K562 (cell line): ENCODE measurements around the gene GLOD4.

ENCODE experiments used
- GABPB1 ChIP-seq: sonication (generic); formaldehyde crosslinking; IDR thresholded peaks from 2 replicates; pipeline ENCODE4 v1.8.0; 2022; ENCODE audit warnings: mild to moderate bottlenecking, missing genetic modification reagents
- HIVEP1 ChIP-seq: fragments of 250-450 bp; sonication (Bioruptor Pico); IDR thresholded peaks from 2 replicates; pipeline ENCODE4 v1.4.0; 2020; ENCODE audit warnings: mild to moderate bottlenecking
- MAFK ChIP-seq: IDR thresholded peaks from 2 replicates; pipeline ENCODE4 v1.6.1; 2011; ENCODE audit warnings: low read length, improper control_type of control experiment
- MYC ChIP-seq, 2 experiments: fragments of 250-450 bp in 1 of 2; sonication (Bioruptor Pico) in 1 of 2; IDR thresholded peaks; 2 replicates each; pipeline versions ENCODE4 v1.5.1 to v1.6.1; 2012 to 2021; ENCODE audit warnings: low read depth in 2 of 2, borderline replicate concordance in 1 of 2, improper control_type of control experiment in 1 of 2, low read length in 1 of 2, mild to moderate bottlenecking in 1 of 2, moderate library complexity in 1 of 2
- NFIC ChIP-seq: fragments of 450-650 bp; IDR thresholded peaks from 2 replicates; pipeline ENCODE4 v1.6.1; 2017; ENCODE audit warnings: mild to moderate bottlenecking, inconsistent platforms
- POLR2A ChIP-seq: fragments of 450-650 bp; conservative IDR thresholded peaks from 2 replicates; pipeline ENCODE4 v1.6.1; 2016
- SUPT5H ChIP-seq: fragments of 450-650 bp; IDR thresholded peaks from 2 replicates; pipeline ENCODE4 v1.6.1; 2016
- TAF1 ChIP-seq: IDR thresholded peaks from 2 replicates; pipeline ENCODE4 v1.6.1; 2011; ENCODE audit warnings: mild to moderate bottlenecking, low read length, moderate library complexity; ENCODE audit not compliant: insufficient read depth, control insufficient read depth, severe bottlenecking; ENCODE audit errors: extremely low read depth
- ZBTB7A ChIP-seq: IDR thresholded peaks from 2 replicates; pipeline ENCODE4 v1.6.1; 2011; ENCODE audit warnings: low read depth, mild to moderate bottlenecking, low read length, moderate library complexity, borderline replicate concordance; ENCODE audit not compliant: control insufficient read depth
- ZNF785 ChIP-seq: fragments of 250-450 bp; sonication (Bioruptor Pico); IDR thresholded peaks from 2 replicates; pipeline ENCODE4 v1.4.0; 2020; ENCODE audit warnings: mild to moderate bottlenecking
- TF ChIP-seq, protein P1 (sequence below), 3 experiments: IDR thresholded peaks in 2 of 3; conservative IDR thresholded peaks in 1 of 3; 2 replicates each; pipeline ENCODE4 v1.5.1; 2011 to 2012; ENCODE audit warnings: low read length in 3 of 3, mild to moderate bottlenecking in 3 of 3, control low read depth in 2 of 3, improper control_type of control experiment in 1 of 3, inconsistent platforms in 1 of 3, low read depth in 1 of 3, mixed read lengths in 1 of 3, moderate library complexity in 1 of 3; ENCODE audit not compliant: insufficient read depth in 2 of 3
- TF ChIP-seq, protein P2 (sequence below): fragments of 250-450 bp; sonication (Bioruptor Pico); IDR thresholded peaks from 2 replicates; pipeline ENCODE4 v1.5.0; 2020; ENCODE audit warnings: mild to moderate bottlenecking
- TF ChIP-seq, protein P3 (sequence below), 2 experiments: fragments of 450-650 bp; formaldehyde crosslinking in 1 of 2; IDR thresholded peaks; 2 replicates each; pipeline versions ENCODE4 v1.4.0 to v1.6.1; 2014 to 2020; ENCODE audit warnings: mild to moderate bottlenecking in 2 of 2, borderline replicate concordance in 1 of 2, low read depth in 1 of 2
- TF ChIP-seq, protein P4 (sequence below): sonication (generic); formaldehyde crosslinking; IDR thresholded peaks from 2 replicates; pipeline ENCODE4 v1.8.1; 2023; ENCODE audit warnings: mild to moderate bottlenecking, missing genetic modification reagents, moderate library complexity

DNA sequence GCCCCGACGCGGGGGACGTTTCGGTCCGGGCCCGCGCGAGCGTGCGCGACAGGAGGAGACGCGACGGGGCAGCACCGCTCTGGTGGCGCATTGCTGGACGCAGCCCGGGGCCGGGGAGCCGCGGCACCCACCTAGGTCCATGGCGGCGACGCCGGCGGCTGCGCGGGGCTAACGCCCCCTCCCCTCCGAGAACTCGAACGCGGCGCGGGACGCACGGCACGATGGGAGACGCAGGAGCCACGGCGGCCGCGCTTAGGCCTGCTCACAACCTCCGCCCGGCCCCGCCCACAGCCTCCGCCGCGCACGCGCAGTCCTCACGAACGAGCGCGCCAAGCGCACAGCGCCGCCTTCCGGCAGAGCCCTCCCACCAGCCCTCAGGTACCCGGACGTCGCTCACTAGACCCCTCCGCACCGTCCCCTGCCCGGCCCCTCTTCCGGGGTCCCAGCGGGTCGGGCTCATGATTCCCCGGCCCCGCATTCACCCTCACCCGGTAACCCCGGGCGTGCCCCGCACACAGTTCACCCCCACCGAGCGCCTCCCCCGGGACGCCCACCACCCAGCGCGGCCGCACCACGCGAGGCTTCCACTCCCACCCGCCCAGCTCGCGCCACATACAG is 30.0 kb downstream of the GLOD4 start, which contains the start of gene GEMIN4:
- TF ChIP-seq ZNF785 (no peak), HIVEP1 (CRISPR knock-in tag) (no peak), TAF1 (peak; percentile 42), ZBTB7A (peak; percentile 91), GABPB1 (CRISPR knock-in tag) (peak; percentile 62), NFIC (no peak), POLR2A (peak; percentile 70), SUPT5H (peak; percentile 66), MAFK (no peak), MYC (IDR thresholded peaks at IDR 0.05; ENCODE audit: low read depth, low read length) (no peak; the same call in none of the 2 replicates), MYC (CRISPR knock-in tag; IDR thresholded peaks at IDR 0.05; ENCODE audit: borderline replicate concordance, low read depth) (0 out of 2 replicates have a peak, but pooled peaks have one; percentile 28)
- TF ChIP-seq, protein P1, sequence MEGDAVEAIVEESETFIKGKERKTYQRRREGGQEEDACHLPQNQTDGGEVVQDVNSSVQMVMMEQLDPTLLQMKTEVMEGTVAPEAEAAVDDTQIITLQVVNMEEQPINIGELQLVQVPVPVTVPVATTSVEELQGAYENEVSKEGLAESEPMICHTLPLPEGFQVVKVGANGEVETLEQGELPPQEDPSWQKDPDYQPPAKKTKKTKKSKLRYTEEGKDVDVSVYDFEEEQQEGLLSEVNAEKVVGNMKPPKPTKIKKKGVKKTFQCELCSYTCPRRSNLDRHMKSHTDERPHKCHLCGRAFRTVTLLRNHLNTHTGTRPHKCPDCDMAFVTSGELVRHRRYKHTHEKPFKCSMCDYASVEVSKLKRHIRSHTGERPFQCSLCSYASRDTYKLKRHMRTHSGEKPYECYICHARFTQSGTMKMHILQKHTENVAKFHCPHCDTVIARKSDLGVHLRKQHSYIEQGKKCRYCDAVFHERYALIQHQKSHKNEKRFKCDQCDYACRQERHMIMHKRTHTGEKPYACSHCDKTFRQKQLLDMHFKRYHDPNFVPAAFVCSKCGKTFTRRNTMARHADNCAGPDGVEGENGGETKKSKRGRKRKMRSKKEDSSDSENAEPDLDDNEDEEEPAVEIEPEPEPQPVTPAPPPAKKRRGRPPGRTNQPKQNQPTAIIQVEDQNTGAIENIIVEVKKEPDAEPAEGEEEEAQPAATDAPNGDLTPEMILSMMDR (IDR thresholded peaks at IDR 0.05 in 2 of 3, conservative IDR thresholded peaks at IDR 0.05 in 1 of 3; ENCODE audit: insufficient read depth in 2 of 3, low read depth in 1 of 3, low read length in 3 of 3), result peak; percentile 77 to 82 (median 81)
- TF ChIP-seq, protein P2, sequence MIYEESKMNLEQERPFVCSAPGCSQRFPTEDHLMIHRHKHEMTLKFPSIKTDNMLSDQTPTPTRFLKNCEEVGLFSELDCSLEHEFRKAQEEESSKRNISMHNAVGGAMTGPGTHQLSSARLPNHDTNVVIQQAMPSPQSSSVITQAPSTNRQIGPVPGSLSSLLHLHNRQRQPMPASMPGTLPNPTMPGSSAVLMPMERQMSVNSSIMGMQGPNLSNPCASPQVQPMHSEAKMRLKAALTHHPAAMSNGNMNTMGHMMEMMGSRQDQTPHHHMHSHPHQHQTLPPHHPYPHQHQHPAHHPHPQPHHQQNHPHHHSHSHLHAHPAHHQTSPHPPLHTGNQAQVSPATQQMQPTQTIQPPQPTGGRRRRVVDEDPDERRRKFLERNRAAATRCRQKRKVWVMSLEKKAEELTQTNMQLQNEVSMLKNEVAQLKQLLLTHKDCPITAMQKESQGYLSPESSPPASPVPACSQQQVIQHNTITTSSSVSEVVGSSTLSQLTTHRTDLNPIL (CRISPR knock-in tag), result no peak
- TF ChIP-seq, protein P3, sequence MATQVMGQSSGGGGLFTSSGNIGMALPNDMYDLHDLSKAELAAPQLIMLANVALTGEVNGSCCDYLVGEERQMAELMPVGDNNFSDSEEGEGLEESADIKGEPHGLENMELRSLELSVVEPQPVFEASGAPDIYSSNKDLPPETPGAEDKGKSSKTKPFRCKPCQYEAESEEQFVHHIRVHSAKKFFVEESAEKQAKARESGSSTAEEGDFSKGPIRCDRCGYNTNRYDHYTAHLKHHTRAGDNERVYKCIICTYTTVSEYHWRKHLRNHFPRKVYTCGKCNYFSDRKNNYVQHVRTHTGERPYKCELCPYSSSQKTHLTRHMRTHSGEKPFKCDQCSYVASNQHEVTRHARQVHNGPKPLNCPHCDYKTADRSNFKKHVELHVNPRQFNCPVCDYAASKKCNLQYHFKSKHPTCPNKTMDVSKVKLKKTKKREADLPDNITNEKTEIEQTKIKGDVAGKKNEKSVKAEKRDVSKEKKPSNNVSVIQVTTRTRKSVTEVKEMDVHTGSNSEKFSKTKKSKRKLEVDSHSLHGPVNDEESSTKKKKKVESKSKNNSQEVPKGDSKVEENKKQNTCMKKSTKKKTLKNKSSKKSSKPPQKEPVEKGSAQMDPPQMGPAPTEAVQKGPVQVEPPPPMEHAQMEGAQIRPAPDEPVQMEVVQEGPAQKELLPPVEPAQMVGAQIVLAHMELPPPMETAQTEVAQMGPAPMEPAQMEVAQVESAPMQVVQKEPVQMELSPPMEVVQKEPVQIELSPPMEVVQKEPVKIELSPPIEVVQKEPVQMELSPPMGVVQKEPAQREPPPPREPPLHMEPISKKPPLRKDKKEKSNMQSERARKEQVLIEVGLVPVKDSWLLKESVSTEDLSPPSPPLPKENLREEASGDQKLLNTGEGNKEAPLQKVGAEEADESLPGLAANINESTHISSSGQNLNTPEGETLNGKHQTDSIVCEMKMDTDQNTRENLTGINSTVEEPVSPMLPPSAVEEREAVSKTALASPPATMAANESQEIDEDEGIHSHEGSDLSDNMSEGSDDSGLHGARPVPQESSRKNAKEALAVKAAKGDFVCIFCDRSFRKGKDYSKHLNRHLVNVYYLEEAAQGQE (IDR thresholded peaks at IDR 0.05; ENCODE audit: borderline replicate concordance), result 0 out of 2 replicates have a peak, but pooled peaks have one; percentile 5
- TF ChIP-seq, protein P3 (CRISPR knock-in tag; IDR thresholded peaks at IDR 0.05; ENCODE audit: low read depth), result no peak
- TF ChIP-seq, protein P4, sequence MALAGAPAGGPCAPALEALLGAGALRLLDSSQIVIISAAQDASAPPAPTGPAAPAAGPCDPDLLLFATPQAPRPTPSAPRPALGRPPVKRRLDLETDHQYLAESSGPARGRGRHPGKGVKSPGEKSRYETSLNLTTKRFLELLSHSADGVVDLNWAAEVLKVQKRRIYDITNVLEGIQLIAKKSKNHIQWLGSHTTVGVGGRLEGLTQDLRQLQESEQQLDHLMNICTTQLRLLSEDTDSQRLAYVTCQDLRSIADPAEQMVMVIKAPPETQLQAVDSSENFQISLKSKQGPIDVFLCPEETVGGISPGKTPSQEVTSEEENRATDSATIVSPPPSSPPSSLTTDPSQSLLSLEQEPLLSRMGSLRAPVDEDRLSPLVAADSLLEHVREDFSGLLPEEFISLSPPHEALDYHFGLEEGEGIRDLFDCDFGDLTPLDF (CRISPR knock-in tag), result no peak
